ENCODE results near the gene TSPAN33. TPM values are rescaled to one million over a fixed set of nuclear protein-coding genes. Genes with fewer than 3 reads are reported as not detected.

Gene TSPAN33
- total RNA-seq, 2 donors from 2014 or later = 3.8 to 9.7 TPM

GRCh38 chr7:129188892-129189660, 44.6 kb downstream of the TSPAN33 start:
- no peak for DNase-seq
- no peaks in the 10 kb centered on the region for H3K36me3 ChIP-seq
- H3K9ac ChIP-seq (ENCODE audit: low read depth in 2 of 2, low read length in 2 of 2) = peak overlapping the region; percentile 51 to 60
- no peaks in the 10 kb centered on the region for H3K9me3 ChIP-seq
- intact Hi-C loops (cut with DNase I) = no loop called here
- no peak overlapping the region for H3K27ac ChIP-seq
- TF ChIP-seq, protein P1, sequence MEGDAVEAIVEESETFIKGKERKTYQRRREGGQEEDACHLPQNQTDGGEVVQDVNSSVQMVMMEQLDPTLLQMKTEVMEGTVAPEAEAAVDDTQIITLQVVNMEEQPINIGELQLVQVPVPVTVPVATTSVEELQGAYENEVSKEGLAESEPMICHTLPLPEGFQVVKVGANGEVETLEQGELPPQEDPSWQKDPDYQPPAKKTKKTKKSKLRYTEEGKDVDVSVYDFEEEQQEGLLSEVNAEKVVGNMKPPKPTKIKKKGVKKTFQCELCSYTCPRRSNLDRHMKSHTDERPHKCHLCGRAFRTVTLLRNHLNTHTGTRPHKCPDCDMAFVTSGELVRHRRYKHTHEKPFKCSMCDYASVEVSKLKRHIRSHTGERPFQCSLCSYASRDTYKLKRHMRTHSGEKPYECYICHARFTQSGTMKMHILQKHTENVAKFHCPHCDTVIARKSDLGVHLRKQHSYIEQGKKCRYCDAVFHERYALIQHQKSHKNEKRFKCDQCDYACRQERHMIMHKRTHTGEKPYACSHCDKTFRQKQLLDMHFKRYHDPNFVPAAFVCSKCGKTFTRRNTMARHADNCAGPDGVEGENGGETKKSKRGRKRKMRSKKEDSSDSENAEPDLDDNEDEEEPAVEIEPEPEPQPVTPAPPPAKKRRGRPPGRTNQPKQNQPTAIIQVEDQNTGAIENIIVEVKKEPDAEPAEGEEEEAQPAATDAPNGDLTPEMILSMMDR (IDR thresholded peaks at IDR 0.05) = no peak
- H3K4me1 ChIP-seq = no peaks in the 10 kb centered on the region
- peaks cover 15% of the 10 kb centered on the region for H3K27me3 ChIP-seq
- peak overlapping the region; percentile 68 for H3K4me3 ChIP-seq

GRCh38 chr7:129189661-129190310, 45.3 kb downstream of the TSPAN33 start:
- Histone ChIP-seq H3K27me3 (peaks cover 15% of the 10 kb centered on the region), H3K27ac (no peak overlapping the region), H3K4me3 (peak overlapping the region; percentile 68), H3K4me1 (no peaks in the 10 kb centered on the region), H3K9ac (ENCODE audit: low read depth in 2 of 2, low read length in 2 of 2) (peak overlapping the region; percentile 51 to 60), H3K9me3 (no peaks in the 10 kb centered on the region), H3K36me3 (no peaks in the 10 kb centered on the region)
- intact Hi-C loops (cut with DNase I) = no loop called here
- TF ChIP-seq, protein P1 (IDR thresholded peaks at IDR 0.05) = no peak
- no peak for DNase-seq

- Histone ChIP-seq H3K36me3 (no peaks in the 10 kb centered on the region), H3K4me1 (no peaks in the 10 kb centered on the region), H3K27me3 (peaks cover 15% of the 10 kb centered on the region), H3K27ac (no peak overlapping the region), H3K9me3 (no peaks in the 10 kb centered on the region), H3K9ac (ENCODE audit: low read depth in 2 of 2, low read length in 2 of 2) (no peak overlapping the region), H3K4me3 (no peak overlapping the region)
- DNase-seq = no peak
- TF ChIP-seq, protein P1 (IDR thresholded peaks at IDR 0.05) = no peak
- intact Hi-C loops (cut with DNase I) = no loop called here
Measured at GRCh38 chr7:129191272-129191671, 46.8 kb downstream of the TSPAN33 start.

GRCh38 chr7:129193892-129194291, 49.4 kb downstream of the TSPAN33 start:
- H3K4me1 ChIP-seq = no peaks in the 10 kb centered on the region
- no peak overlapping the region for H3K27ac ChIP-seq
- H3K4me3 ChIP-seq = no peak overlapping the region
- TF ChIP-seq, protein P1 (IDR thresholded peaks at IDR 0.05) = no peak
- intact Hi-C loops (cut with DNase I) = no loop called here
- H3K27me3 ChIP-seq = peaks cover 8% of the 10 kb centered on the region
- H3K9ac ChIP-seq (ENCODE audit: low read depth in 2 of 2, low read length in 2 of 2) = no peak overlapping the region
- H3K9me3 ChIP-seq = no peaks in the 10 kb centered on the region
- H3K36me3 ChIP-seq = no peaks in the 10 kb centered on the region
- DNase-seq = no peak

DNA sequence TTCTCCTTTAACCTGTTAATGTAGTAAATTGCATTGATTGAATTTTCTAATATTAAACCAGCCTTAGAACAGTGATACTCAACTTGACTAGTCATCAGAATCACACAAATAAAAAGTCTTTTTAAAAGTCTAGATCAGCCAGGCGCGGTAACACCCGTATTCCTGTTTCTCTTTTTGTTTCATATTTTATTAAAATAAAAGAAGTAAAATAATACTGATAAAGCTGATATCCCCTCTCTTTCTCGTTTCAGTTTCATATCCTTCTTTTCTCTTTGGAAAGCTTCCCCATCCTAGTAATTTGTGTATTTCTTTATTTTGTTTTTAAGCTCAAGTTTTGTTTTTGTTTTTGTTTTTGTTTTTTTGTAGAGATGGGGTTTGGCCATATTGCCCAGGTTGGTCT, 53.3 kb downstream of the TSPAN33 start:
- intact Hi-C loops (cut with DNase I) = no loop called here
- H3K36me3 ChIP-seq = no peaks in the 10 kb centered on the region

More for the DNA sequence above, 53.3 kb downstream of the TSPAN33 start:
- no peak for DNase-seq
- TF ChIP-seq, protein P1 (IDR thresholded peaks at IDR 0.05) = no peak
- no peaks in the 10 kb centered on the region for H3K4me1 ChIP-seq
- H3K27me3 ChIP-seq = no peaks in the 10 kb centered on the region
- H3K9me3 ChIP-seq = no peaks in the 10 kb centered on the region
- H3K4me3 ChIP-seq = no peak overlapping the region
- H3K27ac ChIP-seq = no peak overlapping the region
- H3K9ac ChIP-seq (ENCODE audit: low read depth in 2 of 2, low read length in 2 of 2) = no peak overlapping the region
